SK-N-SH treated with all-trans-retinoic acid at 6 μM for 48 hours (cell line): Measurements from ENCODE around the gene WHRN.

ENCODE experiments used
- ARNTL ChIP-seq: fragments of 450-650 bp; formaldehyde crosslinking; IDR thresholded peaks from 2 replicates; pipeline ENCODE4 v1.5.0; 2020; ENCODE audit warnings: low read depth, mild to moderate bottlenecking, moderate library complexity, borderline replicate concordance
- PPARA ChIP-seq: fragments of 250-450 bp; sonication (Bioruptor Pico); IDR thresholded peaks from 2 replicates; pipeline ENCODE4 v1.5.0; 2020; ENCODE audit warnings: mild to moderate bottlenecking, borderline replicate concordance
- SNAI2 ChIP-seq: fragments of 250-450 bp; sonication (Bioruptor Pico); IDR thresholded peaks from 2 replicates; pipeline ENCODE4 v1.5.0; 2020; ENCODE audit warnings: mild to moderate bottlenecking, moderate library complexity
- ZC3H10 ChIP-seq: fragments of 250-450 bp; sonication (Bioruptor Pico); IDR thresholded peaks from 2 replicates; pipeline ENCODE4 v1.5.1; 2021; ENCODE audit warnings: mild to moderate bottlenecking, moderate library complexity
- ZFP3 ChIP-seq: fragments of 250-450 bp; sonication (Bioruptor Pico); IDR thresholded peaks from 2 replicates; pipeline ENCODE4 v1.5.0; 2020; ENCODE audit warnings: mild to moderate bottlenecking, moderate library complexity
- ZFP30 ChIP-seq: fragments of 450-650 bp; formaldehyde crosslinking; IDR thresholded peaks from 2 replicates; pipeline ENCODE4 v1.5.0; 2022; ENCODE audit warnings: mild to moderate bottlenecking, moderate library complexity
- ZNF565 ChIP-seq: fragments of 450-650 bp; formaldehyde crosslinking; conservative IDR thresholded peaks from 2 replicates; pipeline ENCODE4 v1.5.0; 2020; ENCODE audit warnings: low read depth, mild to moderate bottlenecking, moderate library complexity
- ZNF70 ChIP-seq: fragments of 450-650 bp; formaldehyde crosslinking; IDR thresholded peaks from 2 replicates; pipeline ENCODE4 v1.5.0; 2020; ENCODE audit warnings: mild to moderate bottlenecking, moderate library complexity
- TF ChIP-seq, protein P1 (sequence below): fragments of 250-450 bp; sonication (Bioruptor Pico); IDR thresholded peaks from 2 replicates; pipeline ENCODE4 v1.5.1; 2020; ENCODE audit warnings: low read depth, mild to moderate bottlenecking, moderate library complexity

DNA sequence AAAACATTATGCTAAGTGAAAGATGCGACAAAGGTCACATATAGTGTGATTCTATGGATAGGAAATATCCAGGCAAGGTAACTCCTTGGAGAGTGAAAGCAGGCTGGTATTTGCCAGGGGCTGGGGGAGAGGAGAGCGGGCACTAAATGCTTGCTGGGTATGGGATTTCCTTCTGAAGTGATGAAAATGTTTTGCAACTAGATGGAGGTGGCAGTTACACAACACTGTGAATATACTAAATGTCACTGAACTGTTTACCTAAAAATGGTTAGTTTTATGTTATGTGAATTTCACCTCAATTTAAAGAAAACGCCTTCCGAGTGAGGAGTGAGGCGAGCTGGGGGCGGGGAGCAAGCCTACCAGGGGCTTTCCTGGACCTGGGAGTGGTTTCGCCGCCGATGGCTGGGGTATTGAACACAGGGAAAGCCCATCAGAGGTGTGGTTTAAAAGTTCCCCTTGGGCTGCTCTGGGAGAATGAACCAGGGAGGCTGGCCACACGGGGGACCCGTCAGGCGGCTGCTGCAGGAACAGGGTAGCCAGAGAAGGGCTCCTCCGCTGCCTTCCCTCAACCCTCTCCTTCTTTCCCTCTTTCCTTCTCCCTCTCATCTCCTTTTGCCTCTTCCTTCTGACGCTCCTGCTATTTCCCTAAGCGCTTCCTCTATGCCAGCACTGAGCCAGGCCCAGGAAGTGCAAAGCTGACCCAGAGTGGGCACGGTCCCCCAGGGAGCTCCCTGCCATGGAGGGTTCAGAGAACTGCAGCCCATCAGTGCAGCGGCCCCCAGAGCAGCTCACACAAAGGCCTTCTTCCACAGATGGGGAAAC lies 122.4 kb downstream of the WHRN start:
- no peak for TF ChIP-seq ZC3H10 (CRISPR knock-in tag)
- TF ChIP-seq SNAI2 (CRISPR knock-in tag) = no peak
- TF ChIP-seq ZNF565 (CRISPR knock-in tag) = no peak
- TF ChIP-seq ZFP30 = no peak
- TF ChIP-seq, protein P1, sequence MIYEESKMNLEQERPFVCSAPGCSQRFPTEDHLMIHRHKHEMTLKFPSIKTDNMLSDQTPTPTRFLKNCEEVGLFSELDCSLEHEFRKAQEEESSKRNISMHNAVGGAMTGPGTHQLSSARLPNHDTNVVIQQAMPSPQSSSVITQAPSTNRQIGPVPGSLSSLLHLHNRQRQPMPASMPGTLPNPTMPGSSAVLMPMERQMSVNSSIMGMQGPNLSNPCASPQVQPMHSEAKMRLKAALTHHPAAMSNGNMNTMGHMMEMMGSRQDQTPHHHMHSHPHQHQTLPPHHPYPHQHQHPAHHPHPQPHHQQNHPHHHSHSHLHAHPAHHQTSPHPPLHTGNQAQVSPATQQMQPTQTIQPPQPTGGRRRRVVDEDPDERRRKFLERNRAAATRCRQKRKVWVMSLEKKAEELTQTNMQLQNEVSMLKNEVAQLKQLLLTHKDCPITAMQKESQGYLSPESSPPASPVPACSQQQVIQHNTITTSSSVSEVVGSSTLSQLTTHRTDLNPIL (CRISPR knock-in tag) = no peak
- no peak for TF ChIP-seq ZFP3 (CRISPR knock-in tag)
- no peak for TF ChIP-seq ARNTL (CRISPR knock-in tag)
- TF ChIP-seq ZNF70 (CRISPR knock-in tag) = no peak
- TF ChIP-seq PPARA (CRISPR knock-in tag) = no peak
